Mucosa of descending colon (tissue), 3 donors: ENCODE data around the gene AZIN2. TPM values are rescaled to one million over a fixed set of nuclear protein-coding genes. Genes with fewer than 3 reads are reported as not detected.
A peak's percentile ranks its signal among the peaks of the same experiment; 100 is the strongest.
"Not testable (repeated sequence)": the region's sequence is repeated elsewhere in the genome, so short reads cannot be mapped to it uniquely, and the experiment has no call there.

Experiments
- ATAC-seq: fragments of 200-7000 bp; cut with Tn5 transposase; one replicate; pipeline ENCODE4 v1.9.1; 2020; ENCODE audit warnings: mild to moderate bottlenecking, moderate library complexity
- DNase-seq, 3 donors: peaks; one replicate each; pipeline ENCODE4 v3.0.0-alpha.2; 2020
- H3K36me3 ChIP-seq: fragments of 200-600 bp; one replicate; pipeline ENCODE4 v1.8.0; 2021; ENCODE audit warnings: low read depth, mild to moderate bottlenecking
- H3K4me1 ChIP-seq: fragments of 200-600 bp; one replicate; pipeline ENCODE4 v1.8.0; 2021; ENCODE audit warnings: low read depth, mild to moderate bottlenecking
- H3K4me3 ChIP-seq: fragments of 200-600 bp; one replicate; pipeline ENCODE4 v1.8.0; 2021; ENCODE audit warnings: mild to moderate bottlenecking
- H3K9me3 ChIP-seq: fragments of 200-600 bp; one replicate; pipeline ENCODE4 v1.8.0; 2021; ENCODE audit warnings: mild to moderate bottlenecking
- CTCF ChIP-seq: fragments of 200-600 bp; IDR thresholded peaks from one replicate; pipeline ENCODE4 v1.8.0; 2022; ENCODE audit warnings: antibody characterized with exemption, mild to moderate bottlenecking
- intact Hi-C, 2 donors: fragments of 100-400 bp; cut with DNase I in 1 of 2; cut with micrococcal nuclease in 1 of 2; formaldehyde crosslinking; loops; one replicate each; pipeline versions ENCODE4 v1.11.0 to v1.11.1; 2022; cut with DNase I, micrococcal nuclease
- total RNA-seq, 3 donors: library from RNA; stranded (reverse); fragmentation: NEBNext Ultra II Directional in 2 of 3; extraction: Animal tissue kit (Norgen Biotek cat#: 25700) in 2 of 3; gene quantifications; one replicate each; pipeline versions ENCODE4 v1.2.1 to v1.2.4, GENCODE V29; 2021 to 2023
- donor health status: DM: no; HTN: no; CAD: no; lungs with moderate emphysema.
- donor health status: DM: no; HTN: no; CAD: no.
- donor health status: DM: no; HTN: yes; CAD: no.

Gene AZIN2
- total RNA-seq, 3 donors from 2014 or later: 13.8 to 36.5 (median 19.0) TPM

GRCh38 chr1:33097137-33097611, 16.2 kb downstream of the AZIN2 start:
- no peaks in the 10 kb centered on the region for H3K4me1 ChIP-seq
- DNase-seq (no peak), ATAC-seq (no peak)
- H3K36me3 ChIP-seq: no peaks in the 10 kb centered on the region
- intact Hi-C loops: no loop called here
- no peaks in the 10 kb centered on the region for H3K9me3 ChIP-seq
- TF ChIP-seq CTCF: no peak
- H3K4me3 ChIP-seq: no peak overlapping the region

DNA sequence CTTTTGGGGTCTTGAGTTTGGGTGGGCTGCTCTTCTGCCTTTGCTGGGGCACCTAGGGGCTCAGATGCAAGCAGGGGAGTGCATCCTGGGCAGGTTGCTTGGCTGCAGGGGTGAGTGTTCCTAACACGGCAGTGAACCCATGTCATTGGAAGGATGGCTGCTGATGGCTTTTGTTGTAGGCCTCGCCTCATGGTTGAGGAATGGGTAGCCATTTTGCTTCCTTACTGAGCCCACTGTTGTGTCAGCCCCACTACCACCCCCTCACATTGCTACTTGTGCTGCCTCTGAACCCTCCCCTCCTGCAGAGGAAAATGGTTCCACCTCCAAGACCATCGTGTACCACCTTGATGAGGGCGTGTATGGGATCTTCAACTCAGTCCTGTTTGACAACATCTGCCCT, 16.8 kb downstream of the AZIN2 start:
- H3K9me3 ChIP-seq: no peaks in the 10 kb centered on the region
- no peaks in the 10 kb centered on the region for H3K36me3 ChIP-seq
- no peak overlapping the region for H3K4me3 ChIP-seq
- H3K4me1 ChIP-seq: no peaks in the 10 kb centered on the region
- TF ChIP-seq CTCF: no peak
- intact Hi-C loops: no loop called here
- DNase-seq: no peak
- no peak for ATAC-seq

GRCh38 chr1:33098371-33098770, 17.4 kb downstream of the AZIN2 start:
- no peak overlapping the region for H3K4me3 ChIP-seq
- ATAC-seq (no peak), DNase-seq (no peak)
- H3K9me3 ChIP-seq: no peaks in the 10 kb centered on the region
- intact Hi-C loops: no loop called here
- no peak for TF ChIP-seq CTCF
- no peaks in the 10 kb centered on the region for H3K4me1 ChIP-seq
- H3K36me3 ChIP-seq: no peaks in the 10 kb centered on the region

- Histone ChIP-seq H3K4me3 (no peak overlapping the region), H3K4me1 (no peaks in the 10 kb centered on the region), H3K9me3 (no peaks in the 10 kb centered on the region), H3K36me3 (no peaks in the 10 kb centered on the region)
- DNase-seq (peak; percentile 45 to 81 (median 60)), ATAC-seq (peak; percentile 85)
- intact Hi-C loops: no loop called here
- no peak for TF ChIP-seq CTCF
Measured at GRCh38 chr1:33099290-33100118, 18.6 kb downstream of the AZIN2 start.

DNA sequence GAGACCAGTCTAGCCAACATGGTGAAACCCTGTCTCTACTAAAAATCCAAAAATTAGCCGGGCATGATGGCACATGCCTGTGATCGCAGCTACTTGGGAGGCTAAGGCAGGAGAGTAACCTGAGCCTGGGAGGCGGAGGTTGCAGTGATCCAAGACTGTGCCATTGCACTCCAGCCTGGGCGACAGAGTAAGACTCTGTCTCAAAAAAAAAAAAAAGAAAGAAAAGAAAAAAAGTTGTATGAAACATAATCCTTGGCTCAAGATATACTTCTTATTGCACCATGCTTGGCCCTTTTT, 19.1 kb downstream of the AZIN2 start:
- H3K4me1 ChIP-seq, DNase-seq, H3K9me3 ChIP-seq, H3K4me3 ChIP-seq, intact Hi-C loops, H3K36me3 ChIP-seq, ATAC-seq: not testable (repeated sequence)

DNA sequence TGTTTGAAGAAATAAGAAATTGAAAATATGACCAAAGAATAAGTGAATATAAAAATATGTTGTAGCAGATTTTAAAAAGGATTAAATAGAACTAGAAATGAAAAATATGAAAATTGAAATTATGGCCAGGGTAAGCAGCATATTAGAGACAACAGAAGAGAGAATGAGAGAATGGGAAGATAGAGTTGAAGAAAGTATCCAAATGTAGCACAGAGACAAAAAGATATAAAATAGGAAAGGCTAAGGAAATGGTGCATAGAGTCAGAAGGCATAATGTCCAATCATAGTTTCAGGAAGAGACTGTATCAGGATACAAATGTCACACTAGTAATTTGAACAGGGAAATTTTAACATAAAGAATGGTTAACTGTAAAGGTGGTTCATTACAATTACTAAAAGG, 29.5 kb downstream of the AZIN2 start:
- ATAC-seq (no peak), DNase-seq (no peak)
- Histone ChIP-seq H3K4me1 (no peaks in the 10 kb centered on the region), H3K36me3 (no peaks in the 10 kb centered on the region), H3K9me3 (peaks cover 5% of the 10 kb centered on the region), H3K4me3 (no peak overlapping the region)
- TF ChIP-seq CTCF: no peak
- intact Hi-C loops: no loop called here
